ENCODE measurements around the gene HPSE2. TPM values are rescaled to one million over a fixed set of nuclear protein-coding genes. Genes with fewer than 3 reads are reported as not detected.

HPSE2 gene
- total RNA-seq, 1 donor from 2014 or later, result 0.16 TPM

GRCh38 chr10:98414932-98415730, 820.5 kb downstream of the HPSE2 start, which contains the start of gene PYROXD2:
TSS of gene PYROXD2 (minus strand) at chr10:98415182. CDS start at chr10:98415135, 47 bp downstream.
- peak; percentile 95 for DNase-seq (ENCODE audit: low spot score)
- intact Hi-C loops (cut with DNase I), result loop anchor here (10.0 kb wide), 1 partner anchor 150 kb away; the partner anchor contains the start of gene LOXL4

DNA sequence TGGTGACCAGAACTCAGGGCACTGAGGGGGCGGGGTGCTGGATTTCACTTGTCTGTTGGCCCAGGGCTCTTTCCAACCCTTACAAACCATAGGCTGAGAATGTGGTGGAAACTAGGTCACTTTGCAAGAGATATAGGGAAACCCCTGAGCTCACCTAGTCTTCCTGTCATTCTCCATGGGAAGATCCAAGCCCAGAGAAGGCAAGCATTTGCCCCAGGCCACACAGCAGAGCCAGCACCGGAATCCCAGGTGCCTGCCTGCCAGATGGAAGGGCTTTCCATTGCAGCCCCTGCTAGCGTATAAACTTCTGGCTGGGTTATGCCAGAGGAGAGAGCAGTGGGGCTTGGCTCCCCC, 821.1 kb downstream of the HPSE2 start:
- DNase-seq (ENCODE audit: low spot score), result no peak
- intact Hi-C loops (cut with DNase I), result loop anchor here (10.0 kb wide), 1 partner anchor 150 kb away; the partner anchor contains the start of gene LOXL4

DNA sequence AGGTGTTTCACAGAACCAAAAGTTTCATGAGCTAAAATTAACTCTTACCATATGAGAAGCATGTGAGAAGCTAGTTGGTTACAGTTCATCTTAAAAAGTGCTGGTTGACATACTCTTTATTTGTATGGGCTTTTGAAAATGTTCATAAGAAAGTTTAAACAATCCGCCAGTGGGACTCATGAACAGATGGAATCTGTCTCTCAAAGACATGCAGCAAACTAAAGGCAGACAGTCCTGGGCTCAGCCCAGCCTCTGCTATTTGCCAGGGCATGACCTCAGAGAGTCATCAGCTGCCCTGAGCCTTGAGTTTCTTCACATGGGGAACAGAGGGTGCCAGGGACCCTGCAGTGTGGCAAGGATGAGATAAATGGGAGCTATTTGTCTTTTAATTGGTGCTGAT, 823.9 kb downstream of the HPSE2 start:
- no peak for DNase-seq (ENCODE audit: low spot score)
- intact Hi-C loops (cut with DNase I), result loop anchor here (10.0 kb wide), 1 partner anchor 147 kb away; the partner anchor contains the start of gene LOXL4

GRCh38 chr10:98411166-98411565, 824.5 kb downstream of the HPSE2 start:
- intact Hi-C loops (cut with DNase I), result loop anchor here (10.0 kb wide), 1 partner anchor 146 kb away; the partner anchor contains the start of gene LOXL4
- DNase-seq (ENCODE audit: low spot score), result no peak

- no peak for DNase-seq (ENCODE audit: low spot score)
- intact Hi-C loops (cut with DNase I), result loop anchor here (10.0 kb wide), 1 partner anchor 146 kb away; the partner anchor contains the start of gene LOXL4
Observed at GRCh38 chr10:98410759-98411158, 824.9 kb downstream of the HPSE2 start.

DNA sequence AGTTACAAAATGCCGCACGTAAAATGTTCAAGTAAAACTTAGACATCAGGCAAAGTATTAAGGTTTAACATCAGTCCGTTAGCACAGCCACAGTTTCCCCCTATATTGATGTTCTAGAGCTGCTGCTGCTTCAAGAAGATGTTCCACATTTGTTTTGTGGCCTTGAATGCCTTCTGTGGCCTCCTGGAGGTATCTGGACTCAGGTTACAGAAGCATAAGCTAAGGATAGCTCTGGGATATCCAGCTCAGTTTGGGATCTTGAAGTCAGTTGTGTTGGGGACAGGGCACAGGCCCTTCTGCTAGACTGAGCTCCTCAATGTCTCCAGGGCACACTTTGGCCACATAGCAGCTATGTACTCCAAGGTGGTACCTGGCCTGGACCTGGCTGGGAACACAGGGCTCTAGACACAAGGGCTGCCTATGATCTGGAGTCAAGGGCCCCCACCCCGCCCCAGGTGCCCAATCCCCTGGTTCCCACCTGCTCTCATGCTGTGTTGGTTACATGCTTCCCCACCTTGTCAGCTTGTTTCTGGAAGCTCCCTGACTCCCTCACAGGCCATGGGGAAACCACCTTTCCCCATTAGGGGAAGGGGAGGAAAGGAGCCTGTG, 825.4 kb downstream of the HPSE2 start:
- intact Hi-C loops (cut with DNase I), result loop anchor here (10.0 kb wide), 1 partner anchor 145 kb away; the partner anchor contains the start of gene LOXL4
- DNase-seq (ENCODE audit: low spot score), result no peak

- DNase-seq (ENCODE audit: low spot score), result no peak
- intact Hi-C loops (cut with DNase I), result no loop called here
Observed at GRCh38 chr10:98408799-98409198, 826.9 kb downstream of the HPSE2 start.

DNA sequence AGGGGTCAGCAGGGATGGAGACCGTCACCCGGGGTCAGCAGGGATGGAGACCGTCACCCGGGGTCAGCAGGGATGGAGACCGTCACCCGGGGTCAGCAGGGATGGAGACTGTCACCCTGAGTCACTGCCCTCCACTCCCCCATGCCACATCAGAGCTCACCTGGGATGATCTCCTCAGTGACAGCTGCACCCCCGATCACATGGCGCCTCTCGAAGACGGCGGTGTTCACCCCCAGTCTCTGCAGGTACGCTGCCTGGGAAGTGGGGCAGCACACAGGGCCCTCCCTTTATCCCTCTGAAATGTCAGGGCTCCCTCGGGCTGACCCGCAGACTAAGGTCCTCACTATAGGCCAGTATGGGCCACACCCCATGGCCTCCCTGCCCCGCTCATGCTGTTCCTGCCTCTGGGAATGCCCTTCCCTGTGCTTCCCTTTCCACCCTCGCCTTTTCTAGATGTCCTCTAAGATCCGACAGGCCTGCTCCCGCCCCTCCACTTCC, 827.9 kb downstream of the HPSE2 start:
- intact Hi-C loops (cut with DNase I), result no loop called here
- DNase-seq (ENCODE audit: low spot score), result no peak

Small RNA genes within 50 kb of the gene (microRNA-seq; reads per million reads assigned to microRNA genes)
- gene MIR4685 (not detected), gene MIR6507 (not detected)

Other genes with a start within 250 kb of the HPSE2 start
- gene CNNM1, start 93.5 kb upstream of the HPSE2 start, total RNA-seq, result 0.22 TPM
- gene GOT1, start 194.8 kb upstream of the HPSE2 start, total RNA-seq, result 390 TPM